Measurements from ENCODE around the gene BET1.

The BET1 gene

DNA sequence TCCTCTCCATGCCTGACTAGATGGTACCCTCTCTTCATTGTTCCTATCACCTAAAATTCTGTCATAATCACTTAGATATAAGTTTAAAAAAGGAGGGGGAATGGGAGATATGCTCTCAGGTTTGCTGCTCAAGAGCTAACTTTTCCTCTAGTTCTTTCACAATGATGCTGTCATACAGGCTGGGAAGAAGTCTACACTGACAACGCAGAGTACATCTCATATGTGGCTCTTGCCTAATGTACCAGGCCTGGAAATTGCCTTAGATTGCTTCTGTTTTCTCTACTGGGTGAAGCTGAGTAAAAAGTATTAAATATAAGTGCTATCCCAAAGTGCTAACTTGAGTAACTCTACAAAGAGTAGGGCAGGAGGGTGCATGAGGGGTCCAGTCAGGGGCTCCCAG, 43.8 kb upstream of the BET1 start:
- DNase-seq (ENCODE audit: low read depth): no peak
- no peak overlapping the region for H3K4me3 ChIP-seq (ENCODE audit: low read depth, low read length)
- TF ChIP-seq, protein P1, sequence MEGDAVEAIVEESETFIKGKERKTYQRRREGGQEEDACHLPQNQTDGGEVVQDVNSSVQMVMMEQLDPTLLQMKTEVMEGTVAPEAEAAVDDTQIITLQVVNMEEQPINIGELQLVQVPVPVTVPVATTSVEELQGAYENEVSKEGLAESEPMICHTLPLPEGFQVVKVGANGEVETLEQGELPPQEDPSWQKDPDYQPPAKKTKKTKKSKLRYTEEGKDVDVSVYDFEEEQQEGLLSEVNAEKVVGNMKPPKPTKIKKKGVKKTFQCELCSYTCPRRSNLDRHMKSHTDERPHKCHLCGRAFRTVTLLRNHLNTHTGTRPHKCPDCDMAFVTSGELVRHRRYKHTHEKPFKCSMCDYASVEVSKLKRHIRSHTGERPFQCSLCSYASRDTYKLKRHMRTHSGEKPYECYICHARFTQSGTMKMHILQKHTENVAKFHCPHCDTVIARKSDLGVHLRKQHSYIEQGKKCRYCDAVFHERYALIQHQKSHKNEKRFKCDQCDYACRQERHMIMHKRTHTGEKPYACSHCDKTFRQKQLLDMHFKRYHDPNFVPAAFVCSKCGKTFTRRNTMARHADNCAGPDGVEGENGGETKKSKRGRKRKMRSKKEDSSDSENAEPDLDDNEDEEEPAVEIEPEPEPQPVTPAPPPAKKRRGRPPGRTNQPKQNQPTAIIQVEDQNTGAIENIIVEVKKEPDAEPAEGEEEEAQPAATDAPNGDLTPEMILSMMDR (conservative IDR thresholded peaks at IDR 0.05; ENCODE audit: low read depth, low read length): no peak

DNA sequence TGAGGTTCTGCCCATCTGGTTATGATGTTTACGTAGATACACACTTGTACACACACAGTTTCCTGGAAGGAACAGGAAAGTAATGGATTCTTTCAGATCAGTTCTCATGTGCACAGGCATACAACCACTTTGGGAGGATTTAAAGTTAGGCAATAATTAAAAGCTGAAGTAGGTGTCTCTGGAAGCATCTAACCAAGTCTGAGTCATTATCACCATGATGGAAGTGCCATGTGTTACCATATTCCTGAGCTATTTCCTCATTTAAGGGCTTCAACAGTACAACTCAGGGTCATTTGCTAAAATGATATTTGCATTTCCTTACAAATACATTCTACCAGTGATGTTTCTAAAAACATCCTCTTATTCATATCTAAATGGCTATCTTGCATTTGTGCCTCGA, 41.4 kb upstream of the BET1 start:
- no peak overlapping the region for H3K4me3 ChIP-seq (ENCODE audit: low read depth, low read length)
- TF ChIP-seq, protein P1 (conservative IDR thresholded peaks at IDR 0.05; ENCODE audit: low read depth, low read length): no peak
- no peak for DNase-seq (ENCODE audit: low read depth)

DNA sequence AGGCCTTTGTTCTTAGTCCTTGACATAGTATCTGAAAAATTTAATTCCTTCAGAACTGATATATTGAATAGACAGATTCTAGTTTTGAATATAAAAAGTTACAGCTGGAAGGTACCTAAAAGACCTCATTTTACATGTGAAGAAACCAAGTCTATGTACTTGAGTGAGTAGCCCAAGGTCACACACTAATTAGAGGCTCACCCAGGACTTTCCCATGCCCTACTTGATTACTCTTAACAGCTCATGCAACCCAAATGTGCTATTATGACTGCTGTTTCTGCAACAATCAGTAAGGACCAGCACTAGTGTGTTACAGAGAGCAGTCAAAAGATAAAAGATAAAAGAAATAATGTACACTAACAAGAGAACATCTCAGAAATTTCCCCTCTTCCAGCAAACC, 40.7 kb upstream of the BET1 start:
- DNase-seq (ENCODE audit: low read depth): no peak
- TF ChIP-seq, protein P1 (conservative IDR thresholded peaks at IDR 0.05; ENCODE audit: low read depth, low read length): no peak
- H3K4me3 ChIP-seq (ENCODE audit: low read depth, low read length): no peak overlapping the region

DNA sequence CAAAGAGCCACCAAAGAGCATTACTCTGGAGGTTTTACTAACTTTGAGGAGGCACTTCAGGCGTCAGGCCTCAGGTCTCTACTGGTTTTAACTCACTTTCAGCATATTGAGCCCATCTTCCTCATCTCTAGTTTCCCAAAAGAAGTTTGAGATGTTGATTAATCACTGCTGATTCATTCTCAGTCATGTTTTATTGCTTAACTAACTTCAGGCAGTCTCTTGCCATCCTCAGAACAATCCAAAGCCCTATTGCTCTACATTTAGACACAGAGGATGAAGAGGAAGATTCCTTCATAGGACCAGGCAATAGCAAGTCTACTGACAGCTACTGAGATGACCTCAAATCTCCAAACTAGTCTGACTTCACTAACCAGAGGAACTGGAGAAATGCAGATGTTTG, 39.1 kb upstream of the BET1 start:
- H3K4me3 ChIP-seq (ENCODE audit: low read depth, low read length): no peak overlapping the region
- DNase-seq (ENCODE audit: low read depth): peak; percentile 70
- TF ChIP-seq, protein P1 (conservative IDR thresholded peaks at IDR 0.05; ENCODE audit: low read depth, low read length): no peak

DNA sequence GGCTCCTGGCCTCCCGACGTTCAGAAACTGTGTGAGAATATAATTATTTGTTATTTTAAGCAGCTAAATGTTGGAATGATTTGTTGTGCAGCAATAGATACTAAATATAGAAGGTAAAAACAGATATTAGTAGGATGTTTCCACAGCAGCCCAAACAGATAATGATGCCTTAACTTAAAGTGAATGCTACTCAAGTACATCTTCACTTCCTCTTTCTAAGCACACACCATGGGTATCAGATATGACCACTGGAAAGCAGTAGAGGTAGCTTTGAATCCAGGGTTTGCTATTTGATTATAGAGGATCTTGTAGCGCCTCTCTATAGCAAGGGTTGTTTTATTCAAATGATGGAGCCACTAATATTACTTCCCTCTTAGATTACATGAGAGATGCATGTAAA, 38.2 kb upstream of the BET1 start:
- TF ChIP-seq, protein P1 (conservative IDR thresholded peaks at IDR 0.05; ENCODE audit: low read depth, low read length): no peak
- DNase-seq (ENCODE audit: low read depth): no peak
- H3K4me3 ChIP-seq (ENCODE audit: low read depth, low read length): no peak overlapping the region

DNA sequence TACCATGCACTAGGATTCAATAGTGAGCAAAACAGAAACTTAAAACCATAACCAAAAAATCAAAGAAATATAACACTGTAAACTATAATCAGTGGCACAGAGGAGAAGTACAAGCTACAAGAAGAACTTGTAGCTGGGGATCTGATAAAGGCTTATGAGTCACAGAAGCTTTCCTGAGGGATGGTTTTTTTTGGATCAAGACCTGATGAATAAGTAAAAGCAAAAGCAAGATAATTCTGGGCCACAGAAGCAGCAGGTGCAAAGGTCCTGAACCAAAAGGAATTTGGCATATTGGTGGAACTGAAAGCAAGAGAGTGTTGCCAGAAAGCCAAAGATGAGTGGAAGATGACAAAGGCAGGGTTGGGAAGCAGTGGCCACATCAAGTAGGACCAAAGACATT, 37.4 kb upstream of the BET1 start:
- peak; percentile 79 for DNase-seq (ENCODE audit: low read depth)
- H3K4me3 ChIP-seq (ENCODE audit: low read depth, low read length): no peak overlapping the region
- TF ChIP-seq, protein P1 (conservative IDR thresholded peaks at IDR 0.05; ENCODE audit: low read depth, low read length): no peak

DNA sequence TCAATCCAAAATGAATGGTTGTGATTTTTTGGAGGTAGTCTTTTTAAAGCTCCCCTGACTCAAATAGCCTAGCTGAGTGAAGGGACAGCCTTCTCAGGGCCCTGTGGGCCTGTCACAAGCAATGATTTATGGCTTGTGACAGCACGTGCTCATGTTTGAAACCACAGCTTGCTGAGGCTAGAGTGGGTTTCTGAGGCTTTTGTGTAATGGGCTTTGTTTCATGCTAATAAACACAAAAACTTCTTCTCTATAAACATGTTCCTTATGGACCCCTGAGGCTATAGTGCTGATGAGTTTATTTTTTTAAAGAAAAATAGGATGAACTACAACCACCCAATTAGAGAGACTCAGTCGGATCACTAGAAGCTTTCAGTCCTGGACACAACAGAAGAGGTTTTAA, 36.1 kb upstream of the BET1 start:
- H3K4me3 ChIP-seq (ENCODE audit: low read depth, low read length): no peak overlapping the region
- TF ChIP-seq, protein P1 (conservative IDR thresholded peaks at IDR 0.05; ENCODE audit: low read depth, low read length): no peak
- DNase-seq (ENCODE audit: low read depth): no peak

All from choroid plexus epithelial cell (primary cell).